Activated naive CD8-positive, alpha-beta T cell treated with anti-CD3 and anti-CD28 coated beads, Interleukin-2, amount 50 U/mL, for 16 hours (primary cell): ENCODE data around the gene ARID5B.
"Not testable (repeated sequence)": the region's sequence is repeated elsewhere in the genome, so short reads cannot be mapped to it uniquely, and the experiment has no call there.

Experiments
- DNase-seq: peaks from one replicate; pipeline ENCODE4 v3.0.0-alpha.2; 2020; ENCODE audit warnings: low read depth, low spot score

The ARID5B gene

GRCh38 chr10:61964059-61964709, 62.7 kb downstream of the ARID5B start:
- DNase-seq, result no peak

GRCh38 chr10:61964949-61965702, 63.6 kb downstream of the ARID5B start:
- DNase-seq, result no peak

GRCh38 chr10:61965703-61966395, 64.3 kb downstream of the ARID5B start:
- no peak for DNase-seq

GRCh38 chr10:61967298-61967697, 65.8 kb downstream of the ARID5B start:
- no peak for DNase-seq

- no peak for DNase-seq
Observed at GRCh38 chr10:61970182-61971002, 68.9 kb downstream of the ARID5B start.

GRCh38 chr10:61971003-61971325, 69.5 kb downstream of the ARID5B start:
- DNase-seq, result no peak

- no peak for DNase-seq
Observed at GRCh38 chr10:61973169-61973568, 71.7 kb downstream of the ARID5B start.

- no peak for DNase-seq
Observed at GRCh38 chr10:61973906-61974305, 72.4 kb downstream of the ARID5B start.

GRCh38 chr10:61974601-61975390, 73.3 kb downstream of the ARID5B start:
- DNase-seq, result no peak

- no peak for DNase-seq
Observed at GRCh38 chr10:61975391-61975932, 74.0 kb downstream of the ARID5B start.

- not testable (repeated sequence) for DNase-seq
Observed at GRCh38 chr10:61976951-61977721, 75.6 kb downstream of the ARID5B start.

GRCh38 chr10:61978965-61979364, 77.5 kb downstream of the ARID5B start:
- DNase-seq, result no peak

GRCh38 chr10:61981460-61981859, 80.0 kb downstream of the ARID5B start:
- DNase-seq, result no peak

- DNase-seq, result no peak
Observed at GRCh38 chr10:61983255-61983654, 81.8 kb downstream of the ARID5B start.

GRCh38 chr10:61984803-61985418, 83.4 kb downstream of the ARID5B start:
- no peak for DNase-seq

- DNase-seq, result no peak
Observed at GRCh38 chr10:61985715-61986114, 84.2 kb downstream of the ARID5B start.

GRCh38 chr10:61986382-61986781, 84.9 kb downstream of the ARID5B start:
- DNase-seq, result no peak

- no peak for DNase-seq
Observed at GRCh38 chr10:61986788-61987492, 85.4 kb downstream of the ARID5B start.

GRCh38 chr10:61987537-61987936, 86.0 kb downstream of the ARID5B start:
- DNase-seq, result no peak
